GM18508 (cell line): ENCODE data around the gene CCDC57.

Experiments used
- ATAC-seq: cut with Tn5 transposase; IDR thresholded peaks from one replicate; pipeline ENCODE4 v1.9.1; 2021; ENCODE audit warnings: moderate number of reproducible peaks; ENCODE audit not compliant: insufficient read depth, unreplicated experiment

The CCDC57 gene

DNA sequence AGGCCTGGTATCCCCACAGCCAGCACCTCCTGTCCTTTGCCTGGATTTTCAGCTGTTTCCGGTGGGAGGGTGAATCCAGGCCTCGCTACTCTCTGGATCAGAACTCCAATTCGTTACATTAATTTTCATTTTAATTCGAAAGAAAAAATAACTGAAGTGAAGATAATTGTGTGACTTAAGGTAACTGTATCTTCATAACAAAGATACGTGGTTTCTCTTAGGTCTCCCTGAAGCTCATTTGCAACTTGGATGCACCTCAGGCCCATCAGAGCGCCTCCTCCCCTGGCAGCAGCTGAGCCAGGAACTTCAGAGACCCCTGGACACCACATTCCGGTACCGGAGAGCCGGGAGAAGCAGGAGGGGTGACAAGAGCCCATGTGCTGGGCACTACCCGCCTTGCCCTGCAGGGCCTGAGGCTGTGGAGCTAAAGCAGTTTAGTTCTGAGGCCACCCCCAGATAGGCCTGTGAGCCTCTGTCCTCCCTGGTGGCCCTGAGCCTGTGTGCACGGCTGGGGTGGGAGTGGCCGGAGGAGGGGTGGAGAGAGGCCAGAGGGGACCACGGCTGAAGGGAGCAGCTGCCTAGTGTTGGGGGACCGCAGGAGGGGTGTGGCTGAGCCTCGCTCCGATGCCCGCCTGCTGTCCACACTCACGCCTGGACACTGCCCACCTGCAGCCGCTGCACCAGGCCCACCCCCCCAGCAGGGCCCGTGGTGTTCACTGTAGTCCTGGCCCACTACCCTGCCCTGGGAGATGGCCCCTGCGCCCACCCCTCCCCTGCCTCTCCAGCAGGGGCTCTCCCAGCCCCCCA, 135.7 kb downstream of the CCDC57 start:
- no peak for ATAC-seq

DNA sequence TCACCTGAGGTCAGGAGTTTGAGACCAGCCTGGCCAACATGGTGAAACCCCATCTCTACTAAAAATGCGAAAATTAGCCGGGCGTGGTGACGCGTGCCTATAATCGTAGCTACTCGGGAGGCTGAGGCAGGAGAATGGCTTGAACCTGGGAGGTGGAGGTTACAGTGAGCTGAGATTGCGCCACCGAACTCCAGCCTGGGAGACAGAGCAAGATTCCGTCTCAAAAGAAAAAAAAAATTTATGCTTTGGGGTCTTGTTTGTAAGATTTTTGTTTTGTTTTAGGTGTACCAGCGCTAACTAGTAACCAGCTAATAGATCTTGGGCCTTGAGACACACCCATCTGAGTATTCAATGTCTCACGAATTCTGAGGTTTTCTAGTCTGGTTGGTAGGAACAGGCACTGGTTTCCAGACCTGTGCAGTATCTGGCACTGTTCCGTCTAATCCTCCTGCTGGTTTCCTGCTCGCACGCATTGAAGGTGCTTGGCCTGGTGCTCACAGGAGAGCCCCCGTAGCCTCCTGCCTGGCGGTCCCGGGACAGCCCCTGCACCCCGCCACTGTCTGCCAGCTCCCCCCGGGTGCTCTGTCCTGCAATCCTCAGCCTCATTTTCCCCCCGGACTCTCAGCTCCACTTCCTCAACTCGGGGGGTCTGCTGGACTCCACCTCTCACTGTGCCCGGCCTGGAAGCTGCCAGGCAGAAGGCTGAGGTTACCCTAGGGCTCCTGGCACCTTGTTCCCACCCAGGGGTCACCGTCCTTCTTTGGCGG, 136.4 kb downstream of the CCDC57 start:
- ATAC-seq, result no peak

DNA sequence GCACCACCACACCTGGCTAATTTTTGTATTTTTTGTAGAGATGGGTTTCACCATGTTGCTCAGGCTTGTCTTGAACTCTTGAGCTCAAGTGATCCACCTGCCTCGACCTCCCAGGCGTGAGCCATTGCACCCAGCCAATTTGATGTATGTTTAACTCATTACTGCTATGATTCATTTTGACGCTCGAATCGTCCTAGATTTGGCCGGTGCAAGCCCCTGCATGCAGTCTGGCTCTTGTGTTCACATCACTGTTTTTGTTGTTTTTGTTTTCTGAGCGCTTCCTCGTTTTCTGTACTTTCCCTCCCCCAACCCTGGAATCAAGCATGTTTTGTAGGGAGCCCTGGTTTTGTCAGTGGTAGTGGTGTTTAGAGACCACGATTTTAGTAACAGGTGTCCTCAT, 139.2 kb downstream of the CCDC57 start:
- no peak for ATAC-seq

DNA sequence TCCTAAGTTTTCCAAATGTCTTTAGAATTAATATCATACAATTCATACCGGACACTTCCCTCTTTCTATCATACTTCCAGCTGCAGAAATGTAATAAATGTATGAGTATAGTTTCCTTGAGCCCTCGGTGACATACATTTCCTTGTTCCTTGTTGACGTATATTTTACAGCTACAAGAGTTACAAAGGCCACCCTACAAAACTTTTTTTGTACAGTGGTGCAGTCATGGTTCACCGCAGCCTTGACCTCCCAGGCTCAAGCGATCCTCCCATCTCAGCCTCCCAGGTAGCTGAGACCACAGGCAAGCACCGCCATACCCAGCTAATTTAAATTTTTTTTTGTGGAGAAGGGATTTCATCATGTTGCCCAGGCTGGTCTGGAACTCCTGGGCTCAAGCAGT, 139.8 kb downstream of the CCDC57 start:
- no peak for ATAC-seq

DNA sequence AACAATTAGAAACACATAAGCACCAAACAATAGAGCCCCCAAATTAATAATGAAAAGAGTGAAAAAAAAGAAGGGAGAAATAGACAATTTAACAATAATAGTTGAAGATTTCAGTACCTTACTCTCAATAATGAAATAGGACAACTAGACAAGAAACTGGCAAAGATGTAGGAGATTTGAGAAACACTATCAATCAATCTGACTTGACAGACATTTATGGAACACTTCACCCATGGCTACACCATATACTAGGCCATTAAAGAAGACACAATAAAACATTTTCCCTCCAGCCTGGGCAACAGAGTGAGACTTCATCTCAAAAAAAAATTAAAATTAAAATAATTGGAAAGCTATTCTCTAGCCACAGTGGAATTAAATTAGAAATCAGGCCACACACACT, 142.0 kb downstream of the CCDC57 start:
- ATAC-seq, result no peak

DNA sequence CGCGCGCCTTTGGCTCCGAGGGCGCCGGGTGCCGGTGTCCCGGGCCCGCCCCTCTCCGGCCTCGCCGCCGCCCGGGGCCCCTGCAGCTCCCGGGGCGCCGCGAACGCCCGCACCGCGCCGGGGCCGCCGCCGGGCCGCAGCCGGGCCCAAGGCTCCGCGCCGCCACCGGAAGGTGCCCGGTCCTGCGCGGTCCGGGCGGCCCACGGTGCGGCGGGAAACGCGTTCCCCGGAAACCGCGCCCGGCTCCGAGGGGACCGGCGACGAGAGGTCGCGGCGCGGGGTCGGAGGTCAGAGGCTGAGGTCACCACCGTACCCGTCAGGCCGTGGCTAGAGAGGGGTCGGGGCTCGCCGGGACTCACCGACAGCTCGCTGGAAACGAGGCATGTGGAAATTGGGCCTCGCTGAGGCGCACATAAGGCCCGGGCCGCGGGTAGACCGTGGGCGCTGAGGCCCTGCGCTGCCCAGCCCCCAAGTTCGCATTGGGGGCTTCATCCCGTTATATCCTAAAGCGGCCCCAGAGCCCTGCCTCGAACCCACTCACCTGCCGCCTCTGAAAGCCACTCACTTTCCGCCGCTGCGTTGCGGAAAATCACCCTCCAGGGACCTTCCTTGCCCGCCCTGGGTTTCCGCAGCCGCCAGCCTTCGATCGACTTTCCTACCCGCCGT, 146.9 kb downstream of the CCDC57 start, which contains the start of gene DUS1L:
TSS of gene DUS1L (minus strand) at position 167 of the 666 bp plus-strand sequence. CDS start 745 bp downstream, outside the sequence.
- no peak for ATAC-seq

DNA sequence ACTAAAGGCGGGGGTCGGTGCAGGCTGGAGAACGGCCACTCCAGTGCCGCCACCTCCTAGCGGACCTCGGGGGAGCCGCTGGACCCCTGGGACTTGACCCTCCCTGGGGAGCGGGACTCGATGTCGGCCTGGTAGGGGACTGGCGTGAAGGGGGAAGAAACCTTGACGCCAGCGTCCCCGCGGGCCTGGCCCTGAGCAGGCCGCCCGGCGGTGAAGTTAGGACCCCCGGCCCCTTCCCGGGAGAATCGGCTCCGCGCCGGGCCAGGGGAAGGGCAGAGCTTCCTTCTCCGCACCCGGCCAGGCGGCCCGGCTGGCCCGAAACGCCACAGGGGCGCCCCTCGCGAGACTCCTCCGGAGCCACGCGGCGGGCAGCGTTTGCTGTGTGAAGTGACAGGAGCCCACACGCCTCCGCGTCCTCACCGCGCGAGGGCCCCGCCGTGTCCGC, 147.4 kb downstream of the CCDC57 start:
- ATAC-seq, result no peak

DNA sequence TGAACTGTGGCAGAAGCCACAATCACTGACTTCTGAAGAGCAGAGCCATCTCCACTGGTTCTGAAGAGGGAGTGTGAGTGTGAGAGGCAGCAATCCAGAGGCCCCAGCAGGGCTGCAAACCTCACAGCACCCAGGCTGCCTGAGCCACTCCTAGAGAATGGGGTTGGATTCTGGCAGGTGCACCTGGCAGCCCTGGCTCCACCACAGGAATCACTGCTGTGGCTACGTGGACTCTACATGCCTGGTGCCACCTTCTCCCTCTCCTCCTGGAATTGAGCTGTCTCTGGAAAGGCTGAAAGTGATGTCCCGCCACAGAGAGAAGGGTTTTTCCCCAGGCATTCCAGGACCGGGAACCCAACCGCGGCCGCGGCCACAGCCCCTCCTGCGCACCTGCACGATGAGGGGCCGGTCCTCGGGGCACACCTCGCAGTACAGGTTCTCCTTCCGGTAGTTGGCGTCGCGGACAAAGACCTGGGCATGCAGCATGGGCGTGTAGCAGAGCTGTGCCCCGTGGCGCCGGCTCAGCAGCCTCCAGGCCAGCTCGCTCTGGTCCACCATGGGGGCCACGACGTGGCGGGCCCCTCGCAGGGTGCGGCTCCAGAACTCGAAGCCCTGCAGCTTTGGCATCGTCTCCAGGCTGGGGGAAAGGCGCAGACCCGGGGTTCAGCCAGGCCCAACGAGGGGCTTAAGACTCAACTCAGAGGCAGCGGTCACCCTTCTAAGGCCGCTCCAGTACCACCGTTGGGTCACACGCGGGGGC, 148.0 kb downstream of the CCDC57 start:
- ATAC-seq, result no peak

DNA sequence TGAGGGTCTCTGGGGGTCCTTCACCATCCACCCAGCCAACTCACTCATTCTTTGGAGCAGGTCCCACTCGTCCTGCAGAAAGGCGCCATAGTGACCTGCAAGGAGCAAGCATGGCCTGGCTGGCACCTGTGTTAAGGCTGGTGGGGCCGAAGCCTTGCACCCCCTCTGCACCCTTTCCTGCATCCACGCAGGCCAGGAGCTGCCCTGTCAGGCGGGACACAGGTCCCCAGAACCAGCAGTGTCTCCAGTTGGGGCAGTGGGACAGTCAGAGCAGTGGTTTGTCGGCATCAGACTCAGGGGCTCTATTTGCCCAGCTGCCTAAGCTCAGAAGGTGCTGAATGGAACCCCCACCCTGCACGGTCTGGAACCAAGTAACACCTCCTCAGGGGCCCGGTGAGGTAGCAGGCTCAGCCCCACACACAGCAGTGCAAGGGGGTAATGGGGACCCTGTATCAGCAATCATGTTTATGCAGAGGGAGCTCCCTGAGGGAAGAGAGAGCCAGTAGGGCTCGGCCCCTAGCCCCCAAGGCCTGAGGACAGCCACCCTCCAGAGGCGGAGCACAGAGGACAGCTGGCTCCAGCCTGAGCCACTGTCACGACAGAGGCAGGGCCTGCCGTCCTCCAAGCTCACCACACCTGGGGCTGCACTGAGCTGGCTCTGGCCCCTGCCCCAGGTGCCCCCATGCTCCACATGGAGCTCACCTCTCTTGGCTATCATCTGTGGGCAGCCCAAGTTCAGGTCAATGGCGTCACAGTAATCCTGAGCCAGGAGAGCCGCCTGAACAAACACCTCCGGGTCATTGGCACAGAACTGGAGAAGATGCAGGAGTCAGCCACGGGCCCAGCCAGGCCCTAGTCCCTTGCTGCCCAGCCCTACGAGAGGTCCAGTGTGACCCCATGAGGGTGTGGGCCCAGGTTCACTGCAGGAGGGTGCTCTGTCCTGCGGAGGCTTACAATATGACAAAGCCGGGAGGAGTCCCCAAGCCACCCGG, 148.9 kb downstream of the CCDC57 start:
- no peak for ATAC-seq

DNA sequence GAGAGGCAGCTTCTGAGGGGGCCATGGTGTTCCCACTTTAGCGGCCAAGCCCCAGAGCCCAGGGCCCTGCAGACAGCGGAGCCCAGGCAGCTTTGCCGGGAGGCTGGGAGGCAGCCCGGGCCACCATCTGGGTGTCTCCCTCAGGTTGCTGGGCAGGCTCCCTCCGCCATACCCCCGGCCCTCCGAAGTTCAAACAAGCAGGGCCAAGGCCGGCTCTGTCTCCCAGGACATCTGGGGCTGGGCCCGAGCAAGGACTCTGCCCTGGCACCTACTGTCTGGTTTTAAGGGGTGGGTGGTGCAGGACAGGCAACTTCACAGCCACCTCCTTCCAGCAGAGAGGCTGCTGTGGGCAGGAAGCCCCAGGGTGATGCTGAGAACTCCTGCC, 149.7 kb downstream of the CCDC57 start:
- ATAC-seq, result no peak

DNA sequence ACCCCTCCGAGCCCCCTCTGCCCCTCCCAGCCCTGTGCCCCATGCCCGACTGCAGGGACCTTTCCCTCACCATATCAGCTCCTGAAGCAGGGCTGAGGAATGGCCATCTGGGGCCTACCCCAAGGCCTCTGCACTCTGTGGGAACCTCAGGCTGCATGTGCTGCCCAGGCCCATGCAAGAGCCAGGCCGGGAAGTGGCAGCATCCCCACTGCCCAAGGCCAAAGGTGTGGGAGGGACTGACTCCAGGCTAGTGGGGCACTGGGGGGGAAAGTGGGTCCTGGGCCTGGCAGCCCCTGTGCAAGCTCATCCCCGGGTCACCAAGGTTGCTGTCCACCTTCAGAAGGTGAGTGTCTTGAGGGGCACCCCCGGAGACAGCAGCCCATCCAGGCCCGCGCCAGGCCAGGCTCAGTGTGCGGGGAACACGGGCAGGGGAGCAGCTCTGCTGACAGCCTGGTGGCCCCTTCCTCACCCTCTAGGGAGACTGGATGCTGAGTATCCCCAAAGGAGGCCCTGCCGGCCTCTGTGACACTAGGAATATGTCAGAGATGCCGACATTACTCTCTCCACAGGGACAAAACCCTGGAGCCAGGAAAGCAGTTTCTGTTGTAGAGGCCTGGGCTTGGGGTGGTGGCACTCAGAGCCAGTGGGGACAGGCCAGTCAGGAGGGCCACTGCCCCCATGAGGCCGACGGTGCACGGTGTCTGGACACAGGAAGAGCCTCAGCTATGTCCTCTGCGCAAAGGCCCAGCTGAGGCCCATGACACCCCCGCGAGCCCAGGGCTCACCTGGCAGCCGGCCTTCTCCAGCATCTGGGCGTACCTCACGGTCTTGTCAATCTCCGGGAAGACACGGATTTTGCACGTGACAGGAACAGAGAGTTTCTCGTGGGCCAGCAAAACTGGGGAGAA, 150.3 kb downstream of the CCDC57 start:
- ATAC-seq, result no peak

DNA sequence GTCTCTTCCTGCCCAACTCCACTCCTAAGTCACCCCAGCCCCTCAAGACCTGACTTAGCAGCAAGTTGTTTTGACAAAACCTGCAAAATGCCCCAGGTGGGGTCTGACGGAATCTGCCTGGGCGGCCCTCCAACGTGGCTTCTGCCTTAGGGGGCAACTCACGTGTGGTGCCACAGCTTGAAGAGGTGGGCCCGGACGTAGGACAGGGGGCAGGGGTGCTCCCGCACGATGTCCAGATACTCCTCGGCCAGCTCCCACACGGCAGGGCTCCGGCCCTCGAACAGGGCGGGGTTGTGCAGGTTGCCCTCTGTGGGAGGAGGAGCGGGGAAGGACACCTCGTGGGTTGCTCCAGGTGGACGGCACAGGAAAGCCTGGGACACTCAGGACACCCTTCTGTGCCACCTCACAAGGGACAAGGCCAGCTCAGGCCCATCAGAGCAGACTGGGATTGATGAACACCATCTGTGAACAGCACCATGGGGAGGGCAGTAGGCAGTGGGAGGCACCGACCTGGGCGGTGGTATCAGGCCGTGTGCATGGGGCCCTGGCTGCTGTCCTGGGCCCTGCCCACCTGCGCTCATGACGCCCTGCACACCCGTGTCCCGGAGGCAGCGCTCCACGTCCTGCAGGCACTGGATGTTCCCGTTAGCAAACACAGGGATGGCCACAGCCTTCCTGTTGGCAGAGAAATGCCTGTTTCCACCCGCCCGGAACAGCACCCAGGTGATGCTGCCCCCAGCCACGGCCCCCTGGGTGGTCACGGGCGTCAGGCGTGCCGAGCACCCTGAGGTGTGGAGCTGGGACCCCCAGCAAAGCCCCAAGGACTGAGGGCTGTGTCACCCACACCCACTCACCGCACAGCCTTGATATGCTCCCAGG, 151.4 kb downstream of the CCDC57 start:
- ATAC-seq, result no peak

DNA sequence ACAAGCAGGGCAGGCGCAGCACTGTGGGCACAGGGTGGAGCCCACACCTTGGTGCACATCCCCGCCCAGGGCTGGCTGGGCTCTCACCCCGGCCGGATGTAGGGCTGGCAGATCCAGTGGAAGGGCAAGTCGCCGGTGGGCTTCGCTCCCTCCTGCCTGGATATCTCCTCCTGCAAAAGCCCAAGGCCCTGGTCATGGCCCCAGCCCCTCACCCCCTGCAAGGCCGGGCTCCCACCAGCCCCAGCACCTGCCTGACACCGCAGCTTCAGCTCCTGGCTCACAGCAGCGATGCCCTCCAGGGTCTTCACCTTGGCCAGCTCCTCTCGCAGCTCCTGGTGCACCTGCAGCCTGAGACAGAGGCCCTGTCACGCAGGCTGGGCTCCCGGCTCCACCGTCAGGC, 152.0 kb downstream of the CCDC57 start:
- ATAC-seq, result no peak

DNA sequence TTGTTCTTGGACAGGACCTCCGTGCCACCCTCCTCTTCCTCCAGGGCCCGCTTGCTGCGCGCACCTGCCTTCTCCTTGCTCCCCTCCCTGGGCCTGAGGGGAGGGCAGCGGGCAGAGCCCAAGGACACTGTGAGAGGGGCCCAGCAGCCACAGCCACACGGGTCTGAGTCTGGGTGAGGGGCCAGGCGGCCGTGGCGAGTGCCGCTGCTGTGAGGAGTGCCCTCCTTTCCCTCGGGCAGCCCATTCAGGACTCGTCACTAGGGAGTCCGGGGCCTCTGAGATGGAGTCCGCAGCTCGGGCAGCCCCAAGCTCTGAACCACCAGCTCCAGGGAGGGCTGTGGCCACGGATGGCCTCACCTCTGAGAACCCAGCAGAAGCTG, 152.7 kb downstream of the CCDC57 start:
- ATAC-seq, result no peak

DNA sequence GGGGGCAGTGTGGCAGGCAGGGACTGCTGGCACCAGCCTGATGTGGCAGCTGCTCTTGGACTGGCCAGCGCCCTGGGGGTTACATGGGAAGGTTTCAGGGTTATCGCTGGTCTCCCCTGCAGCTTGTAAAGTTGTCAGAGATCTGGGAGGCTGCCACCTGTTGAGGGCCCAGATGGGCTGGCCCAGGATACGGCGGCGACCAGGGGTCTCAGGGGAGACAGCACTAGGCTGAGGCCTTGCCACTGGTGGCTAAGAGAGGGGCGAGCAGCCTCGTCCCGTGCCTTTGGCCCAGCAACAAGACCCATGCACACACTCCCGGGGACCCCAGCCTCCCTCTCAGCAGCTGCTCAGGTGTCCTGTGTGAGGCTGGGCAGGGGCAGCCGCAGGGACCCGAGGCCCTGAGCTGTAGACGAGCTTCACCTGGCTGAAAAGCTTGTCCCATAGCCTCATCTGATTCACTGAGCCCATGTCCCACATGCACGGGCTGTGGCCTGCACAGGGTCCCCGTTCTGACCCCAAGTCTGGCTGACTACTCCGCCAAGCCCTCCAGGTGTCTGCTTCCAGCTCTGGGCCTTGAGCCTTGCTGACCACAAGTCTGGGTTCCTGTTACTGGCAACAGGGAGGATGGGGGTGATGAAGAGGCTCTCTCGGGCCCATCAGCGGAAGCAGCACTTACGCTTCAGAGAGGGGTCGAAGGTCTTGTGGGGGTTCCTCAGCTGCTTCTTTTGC, 153.2 kb downstream of the CCDC57 start:
- no peak for ATAC-seq

DNA sequence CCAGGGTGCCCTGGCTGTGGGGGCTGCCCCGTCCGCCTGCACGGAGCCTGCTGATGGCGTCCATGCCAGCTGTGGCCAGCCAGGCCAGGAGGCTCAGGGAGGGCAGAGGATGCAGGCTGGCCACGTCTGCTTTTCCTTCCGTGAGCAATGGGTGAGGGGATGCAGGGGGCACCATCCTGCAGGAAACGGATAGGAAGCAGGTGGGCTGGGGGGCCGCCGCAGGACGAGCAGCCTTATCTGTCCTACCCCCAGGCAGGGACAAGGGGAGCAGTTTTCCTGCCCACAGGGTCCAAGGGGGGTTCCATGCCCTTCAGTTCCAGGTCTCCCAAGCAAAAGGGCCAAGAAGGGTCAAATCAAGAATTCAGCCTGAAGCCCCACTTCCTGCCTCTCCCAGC, 153.8 kb downstream of the CCDC57 start:
- ATAC-seq, result no peak
